H1 (cell line): ENCODE measurements around the gene DPYD. TPM values are rescaled to one million over a fixed set of nuclear protein-coding genes. Genes with fewer than 3 reads are reported as not detected.
"Not testable (repeated sequence)": the region's sequence is repeated elsewhere in the genome, so short reads cannot be mapped to it uniquely, and the experiment has no call there.

Source experiments
- CTCF ChIA-PET: fragments of 300-600 bp; sonication (Branson Sonifier 250); formaldehyde crosslinking; loops from one replicate; lab custom pipeline; 2021; ENCODE audit not compliant: partially characterized antibody; lab: Charles Lee
- POLR2A ChIA-PET: fragments of 300-600 bp; sonication (Branson Sonifier 250); formaldehyde crosslinking; loops from one replicate; lab custom pipeline; 2021; ENCODE audit warnings: inconsistent platforms; ENCODE audit not compliant: partially characterized antibody; lab: Charles Lee
- DNase-seq, 2 experiments: peaks; one replicate each; pipeline versions ENCODE4 v3.0.0 to v3.0.0-alpha.2; 2010 to 2022; ENCODE audit warnings: low spot score in 2 of 2, low read depth in 1 of 2, mixed read lengths in 1 of 2
- FAIRE-seq: peaks from 2 replicates; lab custom pipeline; 2011; peaks lifted over from hg19 to GRCh38; lab: Jason Lieb, UNC
- H2AFZ ChIP-seq: 2 replicates; pipeline ENCODE4 v1.8.1; 2012; ENCODE audit warnings: low read length, inconsistent platforms
- H2AK5ac ChIP-seq: 2 replicates; pipeline ENCODE4 v1.6.1; 2013; ENCODE audit warnings: low read depth, low read length
- H2BK120ac ChIP-seq: replicated peaks from 2 replicates; pipeline ENCODE3; 2013; ENCODE audit warnings: low read depth, low read length, inconsistent platforms
- H2BK12ac ChIP-seq: 2 replicates; pipeline ENCODE4 v1.6.1; 2013; ENCODE audit warnings: low read depth, low read length
- H2BK15ac ChIP-seq: 2 replicates; pipeline ENCODE4 v1.6.1; 2013; ENCODE audit warnings: low read length
- H2BK20ac ChIP-seq: 2 replicates; pipeline ENCODE4 v1.6.1; 2013; ENCODE audit warnings: low read length
- H2BK5ac ChIP-seq: 2 replicates; pipeline ENCODE4 v1.6.1; 2013; ENCODE audit warnings: low read depth, low read length
- H3K14ac ChIP-seq: 2 replicates; pipeline ENCODE4 v1.6.1; 2013; ENCODE audit warnings: inconsistent platforms; ENCODE audit not compliant: insufficient read length
- H3K18ac ChIP-seq: 2 replicates; pipeline ENCODE4 v1.6.1; 2013; ENCODE audit warnings: low read length; ENCODE audit errors: extremely low read depth
- H3K23ac ChIP-seq: 2 replicates; pipeline ENCODE4 v1.6.1; 2013; ENCODE audit warnings: inconsistent platforms; ENCODE audit not compliant: insufficient read length
- H3K23me2 ChIP-seq: 2 replicates; pipeline ENCODE4 v1.6.1; 2013; ENCODE audit warnings: low read depth, low read length
- H3K27ac ChIP-seq: 2 replicates; pipeline ENCODE4 v1.6.1; 2011; ENCODE audit warnings: low read depth, low read length, inconsistent platforms
- H3K27me3 ChIP-seq, 4 experiments: replicated peaks in 1 of 4; 1 replicate in 1 of 4; 2 replicates in 3 of 4; pipeline versions ENCODE4 v1.6.1 to v1.8.1; 2011 to 2013; ENCODE audit warnings: low read length in 3 of 4, mild to moderate bottlenecking in 3 of 4, inconsistent platforms in 2 of 4, mixed read lengths in 2 of 4, moderate library complexity in 1 of 4; ENCODE audit not compliant: control insufficient read depth in 3 of 4, insufficient read depth in 3 of 4; ENCODE audit errors: extremely low read depth in 1 of 4
- H3K36me3 ChIP-seq, 4 experiments: 2 replicates each; pipeline versions ENCODE4 v1.6.1 to v1.8.1; 2011 to 2013; ENCODE audit warnings: mild to moderate bottlenecking in 4 of 4, low read length in 3 of 4, moderate library complexity in 2 of 4, control low read depth in 1 of 4, inconsistent platforms in 1 of 4; ENCODE audit not compliant: insufficient read depth in 4 of 4, control insufficient read depth in 2 of 4
- H3K4ac ChIP-seq: replicated peaks from 2 replicates; pipeline ENCODE3; 2013; ENCODE audit warnings: low read length, low read depth, mixed read lengths, inconsistent platforms; ENCODE audit not compliant: insufficient read length
- H3K4me1 ChIP-seq, 4 experiments: replicated peaks in 1 of 4; 1 replicate in 1 of 4; 2 replicates in 3 of 4; pipeline versions ENCODE4 v1.6.1 to v1.8.1; 2011 to 2013; ENCODE audit warnings: low read length in 3 of 4, inconsistent platforms in 2 of 4, mixed read lengths in 1 of 4; ENCODE audit not compliant: insufficient read depth in 4 of 4, control insufficient read depth in 3 of 4
- H3K4me2 ChIP-seq, 2 experiments: 2 replicates each; pipeline versions ENCODE4 v1.6.1 to v1.8.1; 2011 to 2013; ENCODE audit warnings: low read depth in 2 of 2, low read length in 2 of 2, control low read depth in 1 of 2, inconsistent platforms in 1 of 2, mild to moderate bottlenecking in 1 of 2; ENCODE audit not compliant: insufficient read depth in 1 of 2
- H3K4me3 ChIP-seq, 4 experiments: fragments of 200-600, 300-600 bp in 1 of 4; sonication (generic), shearing (Covaris generic), sonication (Bioruptor Twin) in 1 of 4; 2 replicates each; pipeline versions ENCODE4 v1.5.1 to v1.8.1; 2011 to 2016; ENCODE audit warnings: low read length in 4 of 4, low read depth in 3 of 4, control low read depth in 2 of 4, inconsistent platforms in 2 of 4, mild to moderate bottlenecking in 2 of 4, mixed read lengths in 1 of 4, moderate library complexity in 1 of 4; ENCODE audit not compliant: insufficient read depth in 2 of 4; ENCODE audit errors: extremely low read depth in 1 of 4
- H3K56ac ChIP-seq: replicated peaks from 2 replicates; pipeline ENCODE3; 2013; ENCODE audit warnings: low read depth, mild to moderate bottlenecking, mixed read lengths, low read length, inconsistent platforms; ENCODE audit not compliant: insufficient read length
- H3K79me1 ChIP-seq: 2 replicates; pipeline ENCODE4 v1.6.1; 2013; ENCODE audit warnings: low read depth, low read length, control low read depth
- H3K79me2 ChIP-seq, 2 experiments: 2 replicates each; pipeline versions ENCODE4 v1.6.1 to v1.8.1; 2012 to 2013; ENCODE audit warnings: low read length in 2 of 2, mild to moderate bottlenecking in 2 of 2, inconsistent platforms in 1 of 2; ENCODE audit not compliant: insufficient read depth in 2 of 2, control insufficient read depth in 1 of 2
- H3K9ac ChIP-seq, 4 experiments: replicated peaks in 1 of 4; 1 replicate in 1 of 4; 2 replicates in 3 of 4; pipeline versions ENCODE4 v1.6.1 to v1.8.1; 2011 to 2013; ENCODE audit warnings: low read depth in 3 of 4, low read length in 3 of 4, control low read depth in 2 of 4, mild to moderate bottlenecking in 2 of 4, moderate library complexity in 2 of 4, inconsistent platforms in 1 of 4; ENCODE audit errors: extremely low read depth in 1 of 4
- H3K9me3 ChIP-seq, 2 experiments: 2 replicates each; pipeline versions ENCODE4 v1.6.1 to v1.8.1; 2012 to 2013; ENCODE audit warnings: mild to moderate bottlenecking in 2 of 2, moderate library complexity in 2 of 2, control low read depth in 1 of 2, inconsistent platforms in 1 of 2, low read depth in 1 of 2, low read length in 1 of 2, mixed read lengths in 1 of 2; ENCODE audit not compliant: insufficient read depth in 2 of 2
- H4K20me1 ChIP-seq, 2 experiments: replicated peaks in 1 of 2; 2 replicates each; pipeline versions ENCODE3 to v1.8.1; 2011 to 2013; ENCODE audit warnings: inconsistent platforms in 2 of 2, low read length in 2 of 2, mild to moderate bottlenecking in 1 of 2; ENCODE audit not compliant: insufficient read depth in 2 of 2, control insufficient read depth in 1 of 2
- H4K5ac ChIP-seq: 2 replicates; pipeline ENCODE4 v1.6.1; 2013; ENCODE audit warnings: low read length, low read depth, mixed read lengths, inconsistent platforms; ENCODE audit not compliant: insufficient read length
- H4K8ac ChIP-seq: 2 replicates; pipeline ENCODE4 v1.8.0; 2013; ENCODE audit warnings: mild to moderate bottlenecking, moderate library complexity, low read length, inconsistent platforms; ENCODE audit not compliant: insufficient read depth; ENCODE audit errors: extremely low read depth
- H4K91ac ChIP-seq: replicated peaks from 2 replicates; pipeline ENCODE3; 2013; ENCODE audit warnings: low read length, mixed read lengths, inconsistent platforms; ENCODE audit not compliant: insufficient read length
- WGBS, 2 experiments: shearing (Covaris generic) in 1 of 2; methylation state at CpG; one replicate each; pipeline versions ENCODE4 v1.1.6 to v1.1.7; 2013 to 2015; ENCODE audit warnings: low lambda C conversion rate in 2 of 2, mixed read lengths in 2 of 2, inconsistent platforms in 1 of 2, low coverage in 1 of 2, missing lambda C conversion rate in 1 of 2; ENCODE audit not compliant: insufficient replicate concordance in 2 of 2, insufficient coverage in 1 of 2, insufficient read length in 1 of 2; ENCODE audit errors: extremely low coverage in 1 of 2, missing lambda C conversion rate in 1 of 2; 5-methylcytosine and 5-hydroxymethylcytosine counted together
- polyA plus RNA-seq, 7 experiments: library from polyadenylated mRNA; depleted of rRNA in 3 of 7; stranded (reverse) in 5 of 7; unstranded in 2 of 7; fragments of >200 nt in 5 of 7; fragments of 200-250 nt in 2 of 7; gene quantifications; 1 replicate in 5 of 7; 2 replicates in 1 of 7; 4 replicates in 1 of 7; pipeline versions ENCODE4 v1.2.1 to v1.2.3, GENCODE V29; 2011 to 2013; ENCODE audit warnings: missing spikeins in 2 of 7, mixed read lengths in 2 of 7
- total RNA-seq: library from RNA; stranded (reverse); fragmentation: NEBNext Ultra II Directional; extraction: Animal tissue kit (Norgen Biotek cat#: 25700); gene quantifications from 2 replicates; pipeline ENCODE4 v1.2.1, GENCODE V29; 2021

The DPYD gene
- total and polyA plus RNA-seq, 2 of the 8 experiments (the other 6 are each of a cell fraction or from before 2014, with no cell fraction given) = 0.29 to 0.73 TPM

DNA sequence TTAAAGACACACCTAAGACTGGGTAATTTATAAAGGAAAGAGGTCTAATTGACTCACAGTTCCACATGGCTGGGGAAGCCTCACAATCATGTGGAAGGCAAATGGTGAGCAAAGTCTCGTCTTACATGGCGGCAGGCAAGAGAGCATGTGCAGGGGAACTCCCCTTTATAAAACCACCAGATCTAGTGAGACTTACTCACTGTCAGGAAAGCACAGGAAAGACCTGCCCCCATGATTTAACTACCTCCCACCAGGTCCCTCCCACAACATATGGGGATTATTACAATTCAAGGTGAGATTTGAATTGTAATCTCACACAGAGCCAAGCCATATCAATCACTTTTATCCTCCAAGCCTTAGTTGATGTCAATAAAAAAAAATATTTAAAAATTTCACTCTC, 689.5 kb downstream of the DPYD start:
- H3K79me2 ChIP-seq, H2BK120ac ChIP-seq, H4K91ac ChIP-seq, H3K4me2 ChIP-seq, H2AK5ac ChIP-seq, H4K8ac ChIP-seq, H4K20me1 ChIP-seq, H2BK5ac ChIP-seq, H3K23me2 ChIP-seq, H3K4me1 ChIP-seq, H2BK12ac ChIP-seq, H3K14ac ChIP-seq, H3K4ac ChIP-seq, H3K9me3 ChIP-seq, H3K27me3 ChIP-seq, DNase-seq, POLR2A ChIA-PET, H3K23ac ChIP-seq, H3K79me1 ChIP-seq, H4K5ac ChIP-seq, H2BK15ac ChIP-seq, H3K18ac ChIP-seq, H3K4me3 ChIP-seq, H3K27ac ChIP-seq, H3K56ac ChIP-seq, FAIRE-seq, H3K9ac ChIP-seq, H3K36me3 ChIP-seq, H2BK20ac ChIP-seq, H2AFZ ChIP-seq: not testable (repeated sequence)
- WGBS, 2 experiments = 88% methylated on average over 2 of the region's 2 CpGs; no CpG with 5 or more reads in 1 of the 2 experiments
- CTCF ChIA-PET = interaction anchor here (1.2 to 1.7 kb wide), 2 partner anchors 12 to 13 kb away, joined by 3 to 5 read pairs; no protein-coding TSS in a partner anchor
